Breast epithelium (tissue), 4 donors: ENCODE results near the gene PSD. TPM values are rescaled to one million over a fixed set of nuclear protein-coding genes. Genes with fewer than 3 reads are reported as not detected.

Experiments used
- DNase-seq, 2 donors: peaks; one replicate each; pipeline ENCODE4 v3.0.0-alpha.2; 2019; ENCODE audit warnings: low spot score in 2 of 2
- H3K27ac ChIP-seq, 2 donors: fragments of 200-600 bp; sonication (generic) in 1 of 2; one replicate each; pipeline ENCODE4 v1.5.1; 2016 to 2019; ENCODE audit warnings: mild to moderate bottlenecking in 1 of 2
- H3K27me3 ChIP-seq, 2 donors: fragments of 200-600 bp; sonication (generic) in 1 of 2; one replicate each; pipeline versions ENCODE4 v1.5.1 to v1.6.0; 2017 to 2019; ENCODE audit warnings: control low read depth in 1 of 2, mild to moderate bottlenecking in 1 of 2
- H3K36me3 ChIP-seq: fragments of 200-600 bp; one replicate; pipeline ENCODE4 v1.5.1; 2019
- H3K4me1 ChIP-seq, 2 donors: fragments of 200-600 bp; sonication (generic); one replicate each; pipeline ENCODE4 v1.5.1; 2016 to 2019; ENCODE audit warnings: control low read depth in 1 of 2
- H3K4me3 ChIP-seq, 3 donors: fragments of 200-600 bp; sonication (generic); 1 replicate in 2 of 3; 2 replicates in 1 of 3; pipeline ENCODE4 v1.5.1; 2016 to 2019; ENCODE audit warnings: mild to moderate bottlenecking in 3 of 3, moderate library complexity in 2 of 3
- H3K9me3 ChIP-seq, 2 donors: fragments of 200-600 bp; sonication (generic) in 1 of 2; one replicate each; pipeline ENCODE4 v1.5.1; 2016 to 2019; ENCODE audit warnings: control low read depth in 1 of 2
- POLR2A ChIP-seq: fragments of 450-650 bp; IDR thresholded peaks from one replicate; pipeline ENCODE4 v1.6.1; 2016; ENCODE audit warnings: antibody characterized with exemption, mild to moderate bottlenecking, moderate library complexity
- POLR2AphosphoS5 ChIP-seq, 3 donors: sonication (generic); formaldehyde crosslinking; IDR thresholded peaks; one replicate each; pipeline ENCODE4 v1.6.1; 2017; ENCODE audit warnings: antibody characterized with exemption in 3 of 3
- intact Hi-C: fragments of 100-400 bp; cut with DNase I; formaldehyde crosslinking; loops from one replicate; pipeline ENCODE4 v1.15.1; 2023; ENCODE audit warnings: low total_unique reads
- total RNA-seq, 3 donors: library from RNA; depleted of rRNA; stranded (reverse); fragments of >200 nt; gene quantifications; one replicate each; pipeline ENCODE4 v1.1.0, GENCODE V29; 2016
- TF ChIP-seq, protein P1 (sequence below), 3 donors: fragments of 450-650 bp; IDR thresholded peaks; one replicate each; pipeline ENCODE4 v1.5.1; 2016 to 2017; ENCODE audit warnings: antibody characterized with exemption in 3 of 3, mild to moderate bottlenecking in 3 of 3, moderate library complexity in 3 of 3

PSD gene
- total RNA-seq, 3 donors from 2014 or later = 0.96 to 13.4 (median 6.3) TPM

DNA sequence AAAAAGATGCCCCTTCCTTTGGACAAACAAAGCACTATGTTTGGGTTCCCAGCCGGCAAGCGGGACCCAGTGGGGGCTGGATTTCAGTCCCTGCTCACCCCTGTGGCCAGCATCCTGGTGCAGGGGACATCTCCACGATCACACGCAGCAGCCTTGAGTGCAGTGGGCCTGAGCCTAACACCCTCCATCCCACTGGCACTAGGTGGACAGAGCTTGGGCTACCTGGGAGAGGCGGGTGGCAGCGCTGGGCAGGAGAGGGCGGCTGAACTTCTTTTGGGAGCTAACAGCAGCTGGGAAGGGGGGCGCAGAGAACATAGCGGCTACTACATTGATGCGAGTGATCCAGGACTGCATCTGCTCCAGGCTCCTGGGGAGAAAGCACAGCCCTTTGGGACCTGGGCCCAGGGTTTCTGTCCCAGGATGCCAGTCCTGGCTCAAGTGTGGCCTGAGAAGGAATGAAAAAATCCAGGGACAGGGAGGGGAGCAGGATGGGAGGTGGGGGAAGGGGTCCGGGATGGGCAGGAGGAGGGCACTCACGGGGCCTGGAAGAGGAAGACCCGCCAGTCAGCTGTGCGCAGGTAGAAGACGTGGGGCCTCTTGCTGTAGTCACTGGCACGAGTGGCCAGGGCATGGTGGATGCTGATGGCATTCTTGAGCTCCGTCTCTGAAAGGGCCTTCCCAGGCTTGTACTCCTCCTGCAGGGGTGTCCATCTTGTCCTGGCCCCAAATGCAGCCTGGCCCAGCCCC is 14.1 kb downstream of the PSD start:
- Histone ChIP-seq H3K4me3 (no peak overlapping the region), H3K36me3 (no peaks in the 10 kb centered on the region), H3K9me3 (no peaks in the 10 kb centered on the region), H3K4me1 (peaks cover 0 to 4% of the 10 kb centered on the region in 2 donors), H3K27ac (no peak overlapping the region), H3K27me3 (peaks cover 2 to 19% of the 10 kb centered on the region in 2 donors)
- intact Hi-C loops = loop anchor here (10.0 kb wide), 1 partner anchor 250 kb away; the partner anchor contains the start of gene NOLC1
- no peak for DNase-seq
- TF ChIP-seq POLR2AphosphoS5 (IDR thresholded peaks at IDR 0.05) (no peak), POLR2A (no peak)
- TF ChIP-seq, protein P1, sequence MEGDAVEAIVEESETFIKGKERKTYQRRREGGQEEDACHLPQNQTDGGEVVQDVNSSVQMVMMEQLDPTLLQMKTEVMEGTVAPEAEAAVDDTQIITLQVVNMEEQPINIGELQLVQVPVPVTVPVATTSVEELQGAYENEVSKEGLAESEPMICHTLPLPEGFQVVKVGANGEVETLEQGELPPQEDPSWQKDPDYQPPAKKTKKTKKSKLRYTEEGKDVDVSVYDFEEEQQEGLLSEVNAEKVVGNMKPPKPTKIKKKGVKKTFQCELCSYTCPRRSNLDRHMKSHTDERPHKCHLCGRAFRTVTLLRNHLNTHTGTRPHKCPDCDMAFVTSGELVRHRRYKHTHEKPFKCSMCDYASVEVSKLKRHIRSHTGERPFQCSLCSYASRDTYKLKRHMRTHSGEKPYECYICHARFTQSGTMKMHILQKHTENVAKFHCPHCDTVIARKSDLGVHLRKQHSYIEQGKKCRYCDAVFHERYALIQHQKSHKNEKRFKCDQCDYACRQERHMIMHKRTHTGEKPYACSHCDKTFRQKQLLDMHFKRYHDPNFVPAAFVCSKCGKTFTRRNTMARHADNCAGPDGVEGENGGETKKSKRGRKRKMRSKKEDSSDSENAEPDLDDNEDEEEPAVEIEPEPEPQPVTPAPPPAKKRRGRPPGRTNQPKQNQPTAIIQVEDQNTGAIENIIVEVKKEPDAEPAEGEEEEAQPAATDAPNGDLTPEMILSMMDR (IDR thresholded peaks at IDR 0.05) = no peak

DNA sequence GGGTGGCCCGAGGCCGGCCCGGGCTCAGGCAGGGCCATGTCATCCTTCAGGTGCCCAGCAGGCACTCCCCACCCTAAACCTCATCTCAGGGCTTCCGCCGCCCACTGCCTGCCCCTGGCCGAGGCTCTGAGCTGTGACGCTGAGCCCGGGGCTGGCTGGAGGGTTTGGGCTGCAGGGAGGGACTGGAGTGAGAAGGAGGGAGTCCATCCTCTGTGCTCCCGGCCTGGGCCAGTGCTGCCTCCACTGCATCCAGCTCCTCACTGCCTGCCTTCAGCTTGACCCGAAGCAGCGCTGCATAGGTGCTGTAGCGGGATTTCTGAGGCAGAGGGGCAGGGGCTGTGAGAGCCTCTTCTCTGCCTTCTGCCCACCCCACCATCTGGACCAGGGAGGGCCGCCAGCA is 15.5 kb downstream of the PSD start:
- Histone ChIP-seq H3K9me3 (no peaks in the 10 kb centered on the region), H3K36me3 (no peaks in the 10 kb centered on the region), H3K27ac (no peak overlapping the region), H3K4me1 (peaks cover 0 to 4% of the 10 kb centered on the region in 2 donors), H3K4me3 (no peak overlapping the region), H3K27me3 (peaks cover 0 to 9% of the 10 kb centered on the region in 2 donors)
- DNase-seq = no peak
- TF ChIP-seq, protein P1 (IDR thresholded peaks at IDR 0.05) = no peak
- TF ChIP-seq POLR2AphosphoS5 (IDR thresholded peaks at IDR 0.05) (no peak), POLR2A (no peak)
- intact Hi-C loops = loop anchor here (10.0 kb wide), 1 partner anchor 248 kb away; the partner anchor contains the start of gene NOLC1

DNA sequence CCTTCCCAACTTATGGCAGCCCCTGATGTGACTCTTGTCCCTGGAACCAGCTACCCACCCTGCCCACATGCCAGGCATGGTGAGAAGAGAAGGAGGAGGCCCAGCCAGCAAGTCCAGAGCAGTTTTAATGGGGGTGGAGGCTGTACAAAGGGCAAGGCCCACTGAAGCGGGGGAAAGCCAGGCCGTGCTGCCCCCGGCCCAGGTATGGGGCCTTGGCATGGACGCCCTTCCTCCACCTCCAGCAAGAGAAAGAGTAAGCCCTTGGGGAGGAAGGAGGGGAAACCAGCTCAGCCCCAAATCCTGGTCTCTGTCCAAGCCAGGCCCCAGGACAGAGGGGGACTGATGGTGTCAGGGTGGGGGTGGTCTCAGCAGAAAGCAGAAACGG is 16.1 kb downstream of the PSD start:
- intact Hi-C loops = loop anchor here (10.0 kb wide), 1 partner anchor 248 kb away; the partner anchor contains the start of gene NOLC1
- Histone ChIP-seq H3K9me3 (no peaks in the 10 kb centered on the region), H3K27ac (no peak overlapping the region), H3K27me3 (peaks cover 0 to 3% of the 10 kb centered on the region in 2 donors), H3K4me3 (no peak overlapping the region), H3K36me3 (no peaks in the 10 kb centered on the region), H3K4me1 (peaks cover 0 to 4% of the 10 kb centered on the region in 2 donors)
- TF ChIP-seq POLR2A (no peak), POLR2AphosphoS5 (IDR thresholded peaks at IDR 0.05) (no peak)
- TF ChIP-seq, protein P1 (IDR thresholded peaks at IDR 0.05) = no peak
- DNase-seq = no peak

- Histone ChIP-seq H3K9me3 (no peaks in the 10 kb centered on the region), H3K4me3 (no peak overlapping the region), H3K27ac (no peak overlapping the region), H3K36me3 (no peaks in the 10 kb centered on the region), H3K27me3 (no peaks in the 10 kb centered on the region), H3K4me1 (peaks cover 1 to 4% of the 10 kb centered on the region in 2 donors)
- TF ChIP-seq, protein P1 (IDR thresholded peaks at IDR 0.05) = no peak
- TF ChIP-seq POLR2AphosphoS5 (IDR thresholded peaks at IDR 0.05) = no peak
- TF ChIP-seq POLR2A = no peak
- no peak for DNase-seq
- intact Hi-C loops = loop anchor here (10.0 kb wide), 1 partner anchor 247 kb away; the partner anchor contains the start of gene NOLC1
Measured at GRCh38 chr10:102401735-102402511, 16.7 kb downstream of the PSD start.

GRCh38 chr10:102401342-102401654 is 17.3 kb downstream of the PSD start:
- TF ChIP-seq POLR2A (no peak), POLR2AphosphoS5 (IDR thresholded peaks at IDR 0.05) (no peak)
- TF ChIP-seq, protein P1 (IDR thresholded peaks at IDR 0.05) = no peak
- H3K36me3 ChIP-seq = no peaks in the 10 kb centered on the region
- no peak overlapping the region for H3K27ac ChIP-seq

More at GRCh38 chr10:102401342-102401654, 17.3 kb downstream of the PSD start:
- no peak for DNase-seq
- Histone ChIP-seq H3K27me3 (no peaks in the 10 kb centered on the region), H3K4me3 (no peak overlapping the region), H3K4me1 (peaks cover 4 to 7% of the 10 kb centered on the region in 2 donors), H3K9me3 (no peaks in the 10 kb centered on the region)
- intact Hi-C loops = loop anchor here (10.0 kb wide), 1 partner anchor 246 kb away; the partner anchor contains the start of gene NOLC1
